Erythroblast (primary cell): ENCODE measurements around the gene METTL21C.

Experiments
- DNase-seq, 2 experiments: peaks; one replicate each; lab custom pipeline; 2025; lab: John Stamatoyannopoulos, UW
- GATA1 ChIP-seq: IDR thresholded peaks from 2 replicates; pipeline ENCODE4 v1.6.1; 2011; ENCODE audit warnings: low read depth, mild to moderate bottlenecking, control low read depth, low read length, moderate library complexity
- POLR2A ChIP-seq: IDR thresholded peaks from 2 replicates; pipeline ENCODE4 v1.6.1; 2011; ENCODE audit warnings: mild to moderate bottlenecking, low read length

Gene METTL21C

DNA sequence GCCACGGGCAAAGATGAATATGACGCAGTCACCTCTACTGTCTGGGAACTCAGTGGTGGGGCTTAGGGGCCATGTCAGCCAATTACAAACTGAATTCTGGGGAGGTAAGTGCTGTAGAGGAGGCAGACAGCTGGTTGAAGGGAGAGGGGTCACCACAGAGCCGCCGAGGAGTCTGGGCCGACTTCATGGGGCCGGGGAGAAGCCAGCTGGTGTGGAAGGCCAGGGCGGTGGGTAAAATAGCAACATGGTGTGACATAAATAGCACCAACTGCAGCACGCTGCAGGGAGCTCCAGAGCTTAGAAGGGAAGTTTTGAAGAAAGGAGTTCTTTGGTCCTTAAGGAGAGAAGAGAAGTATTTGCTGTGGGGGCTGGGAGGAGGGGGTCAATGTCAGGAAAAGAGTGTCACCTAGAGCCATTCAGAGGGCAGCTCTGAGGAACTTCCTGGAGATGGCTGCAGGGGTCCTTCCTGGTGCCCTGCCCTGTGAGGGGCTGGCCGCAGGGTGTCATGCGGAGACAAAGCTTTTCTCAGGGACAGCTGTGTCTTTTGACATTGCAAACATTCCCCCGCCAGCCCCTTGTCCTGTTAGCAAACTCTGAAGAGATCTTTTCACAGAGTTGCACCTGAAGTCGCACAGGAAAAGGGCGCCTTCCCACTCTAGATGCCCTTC, 6.4 kb downstream of the METTL21C start:
- no peak for DNase-seq
- TF ChIP-seq POLR2A = no peak
- no peak for TF ChIP-seq GATA1

- no peak for TF ChIP-seq POLR2A
- TF ChIP-seq GATA1 = no peak
- DNase-seq = no peak
These were observed 7.3 kb downstream of the METTL21C start for GRCh38 chr13:102687520-102687919.

DNA sequence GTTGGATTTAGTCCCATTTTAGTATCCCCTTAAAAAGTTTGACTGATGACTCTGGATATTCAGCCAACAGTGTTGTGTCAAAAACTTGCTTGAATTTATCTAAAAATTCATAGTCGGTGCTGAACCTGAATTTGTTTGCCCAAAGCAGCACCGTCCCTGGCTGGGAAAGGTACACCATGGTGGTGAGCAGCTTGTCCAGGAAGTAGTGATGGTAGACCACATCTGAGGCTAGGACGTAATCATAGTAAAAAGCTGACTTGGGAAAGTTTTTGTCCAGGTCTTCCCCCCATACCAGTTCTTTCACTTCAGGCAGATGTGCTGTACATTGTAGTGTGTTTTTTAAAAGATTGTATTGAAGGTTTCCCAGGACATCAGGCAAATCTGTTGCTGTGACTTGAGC, 8.8 kb downstream of the METTL21C start:
- no peak for DNase-seq
- TF ChIP-seq GATA1 (no peak), POLR2A (no peak)

DNA sequence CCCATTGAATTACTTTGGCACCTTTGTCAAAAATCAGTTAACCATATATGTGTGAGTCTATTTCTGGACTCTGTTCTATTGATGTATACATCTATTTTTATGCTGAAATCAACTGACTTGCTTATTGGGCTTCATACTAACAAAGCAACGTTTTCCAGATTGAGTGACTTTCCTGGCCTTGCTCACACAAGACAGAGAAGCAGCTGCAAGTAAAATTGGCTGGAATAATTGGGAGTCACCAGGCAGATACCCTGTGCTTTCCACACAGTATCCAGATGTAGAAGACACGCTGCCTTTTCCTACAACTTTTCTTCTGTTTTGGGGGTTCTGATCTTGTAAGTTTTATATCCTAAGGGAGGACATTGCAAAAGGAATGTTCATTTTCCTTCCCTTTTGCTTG, 11.2 kb downstream of the METTL21C start:
- TF ChIP-seq POLR2A = no peak
- TF ChIP-seq GATA1 = no peak

DNA sequence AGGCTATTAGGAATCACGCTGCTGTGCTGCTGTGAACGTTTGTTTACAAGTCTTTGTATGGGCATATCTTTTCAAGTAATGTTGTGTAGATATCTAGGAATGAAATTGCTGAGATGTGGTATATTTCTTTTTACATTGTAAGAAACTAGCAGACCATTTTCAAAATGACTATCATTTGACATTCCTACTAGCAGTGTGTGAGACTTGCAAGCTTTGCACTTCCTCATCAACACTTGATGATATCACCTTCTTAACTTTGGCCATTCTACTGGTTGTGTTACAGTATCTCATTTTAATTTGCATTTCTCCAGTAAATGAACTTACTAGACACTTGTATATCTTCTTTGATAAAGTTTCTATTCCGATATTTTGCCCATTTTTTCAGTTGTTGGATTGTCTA, 12.1 kb downstream of the METTL21C start:
- no peak for TF ChIP-seq GATA1
- no peak for TF ChIP-seq POLR2A
- DNase-seq = no peak

More for the DNA sequence above, 11.2 kb downstream of the METTL21C start:
- DNase-seq = no peak

- TF ChIP-seq POLR2A (no peak), GATA1 (no peak)
These were observed 12.6 kb downstream of the METTL21C start for GRCh38 chr13:102682211-102682610.

GRCh38 chr13:102680842-102681740, 13.8 kb downstream of the METTL21C start:
- no peak for DNase-seq
- TF ChIP-seq POLR2A = no peak
- no peak for TF ChIP-seq GATA1

More at GRCh38 chr13:102682211-102682610, 12.6 kb downstream of the METTL21C start:
- no peak for DNase-seq

DNA sequence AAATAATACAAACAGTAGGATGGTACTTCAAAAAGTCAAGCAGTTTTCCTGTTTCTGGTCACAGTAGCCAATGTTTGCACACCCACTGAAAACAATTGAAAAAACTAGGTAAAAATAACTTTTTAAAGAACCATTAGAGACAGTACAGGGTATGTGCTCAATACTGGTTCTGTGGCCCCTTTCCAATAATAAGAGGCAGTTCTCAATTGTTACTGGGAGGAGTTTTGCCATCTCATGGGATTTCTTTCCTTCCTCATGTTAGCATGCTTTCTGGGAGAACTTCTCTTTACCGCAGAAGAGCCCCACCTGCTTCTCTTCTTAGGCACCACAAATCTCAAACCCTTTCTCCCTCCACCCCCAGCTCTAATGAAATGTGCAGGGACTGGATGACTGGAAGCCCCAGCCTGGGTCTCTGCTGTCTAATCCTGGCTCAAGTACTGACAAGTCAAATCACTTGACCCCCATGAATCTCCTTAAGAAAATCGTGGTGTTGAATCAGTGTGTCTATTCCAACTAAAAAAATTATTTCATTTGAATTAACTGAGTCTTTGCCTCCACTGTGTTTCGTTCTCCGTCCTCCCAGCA, 14.6 kb downstream of the METTL21C start:
- TF ChIP-seq GATA1 (no peak), POLR2A (no peak)
- DNase-seq = no peak

- DNase-seq = no peak
- TF ChIP-seq POLR2A (no peak), GATA1 (no peak)
These were observed 15.3 kb downstream of the METTL21C start for GRCh38 chr13:102679449-102680132.

- TF ChIP-seq POLR2A = no peak
- TF ChIP-seq GATA1 = no peak
- DNase-seq = no peak
These were observed 16.3 kb downstream of the METTL21C start for GRCh38 chr13:102678339-102679107.

GRCh38 chr13:102677122-102677521, 17.7 kb downstream of the METTL21C start:
- TF ChIP-seq POLR2A (no peak), GATA1 (no peak)
- DNase-seq = no peak

GRCh38 chr13:102675115-102675514, 19.7 kb downstream of the METTL21C start:
- DNase-seq = no peak
- no peak for TF ChIP-seq GATA1
- TF ChIP-seq POLR2A = no peak

- peak; percentile 13 to 14 for DNase-seq
- TF ChIP-seq POLR2A (no peak), GATA1 (no peak)
These were observed 24.7 kb downstream of the METTL21C start for GRCh38 chr13:102670130-102670529.
